ENCODE results near the gene SYT9. TPM values are rescaled to one million over a fixed set of nuclear protein-coding genes. Genes with fewer than 3 reads are reported as not detected.

Gene SYT9
- total RNA-seq, 4 donors from 2014 or later: 0.24 to 2.1 (median 0.52) TPM

DNA sequence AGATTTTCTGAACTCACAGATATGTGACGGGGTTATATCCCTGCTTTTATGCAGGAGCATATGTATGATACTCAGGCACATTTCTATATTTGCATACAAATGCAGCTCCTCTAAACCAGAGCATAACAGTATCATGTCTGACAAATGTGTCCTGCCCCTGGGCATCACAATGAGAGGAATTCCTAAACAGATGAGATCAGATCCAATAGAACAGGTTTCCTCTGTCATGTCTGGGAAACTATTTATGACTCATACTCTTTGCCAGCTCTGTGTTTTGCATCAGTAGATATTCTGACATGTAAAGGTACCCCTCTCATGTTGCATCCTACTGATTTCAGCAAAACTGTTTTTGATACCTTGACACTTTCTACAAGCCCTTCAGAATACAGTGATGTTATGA lies 29.4 kb downstream of the SYT9 start:
- no peak for DNase-seq (ENCODE audit: low spot score in 2 of 2)
- Histone ChIP-seq H3K4me3 (no peak overlapping the region), H3K27ac (no peak overlapping the region), H3K27me3 (no peaks in the 10 kb centered on the region), H3K36me3 (no peaks in the 10 kb centered on the region), H3K9me3 (peaks cover 3% of the 10 kb centered on the region), H3K4me1 (peaks cover 3% of the 10 kb centered on the region)
- TF ChIP-seq, protein P1, sequence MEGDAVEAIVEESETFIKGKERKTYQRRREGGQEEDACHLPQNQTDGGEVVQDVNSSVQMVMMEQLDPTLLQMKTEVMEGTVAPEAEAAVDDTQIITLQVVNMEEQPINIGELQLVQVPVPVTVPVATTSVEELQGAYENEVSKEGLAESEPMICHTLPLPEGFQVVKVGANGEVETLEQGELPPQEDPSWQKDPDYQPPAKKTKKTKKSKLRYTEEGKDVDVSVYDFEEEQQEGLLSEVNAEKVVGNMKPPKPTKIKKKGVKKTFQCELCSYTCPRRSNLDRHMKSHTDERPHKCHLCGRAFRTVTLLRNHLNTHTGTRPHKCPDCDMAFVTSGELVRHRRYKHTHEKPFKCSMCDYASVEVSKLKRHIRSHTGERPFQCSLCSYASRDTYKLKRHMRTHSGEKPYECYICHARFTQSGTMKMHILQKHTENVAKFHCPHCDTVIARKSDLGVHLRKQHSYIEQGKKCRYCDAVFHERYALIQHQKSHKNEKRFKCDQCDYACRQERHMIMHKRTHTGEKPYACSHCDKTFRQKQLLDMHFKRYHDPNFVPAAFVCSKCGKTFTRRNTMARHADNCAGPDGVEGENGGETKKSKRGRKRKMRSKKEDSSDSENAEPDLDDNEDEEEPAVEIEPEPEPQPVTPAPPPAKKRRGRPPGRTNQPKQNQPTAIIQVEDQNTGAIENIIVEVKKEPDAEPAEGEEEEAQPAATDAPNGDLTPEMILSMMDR (IDR thresholded peaks at IDR 0.05): no peak
- TF ChIP-seq POLR2AphosphoS5 (IDR thresholded peaks at IDR 0.05) (no peak), POLR2A (IDR thresholded peaks at IDR 0.05) (no peak), EP300 (IDR thresholded peaks at IDR 0.05) (no peak)
- WGBS: 32% methylated on average over 1 of the region's 1 CpG

DNA sequence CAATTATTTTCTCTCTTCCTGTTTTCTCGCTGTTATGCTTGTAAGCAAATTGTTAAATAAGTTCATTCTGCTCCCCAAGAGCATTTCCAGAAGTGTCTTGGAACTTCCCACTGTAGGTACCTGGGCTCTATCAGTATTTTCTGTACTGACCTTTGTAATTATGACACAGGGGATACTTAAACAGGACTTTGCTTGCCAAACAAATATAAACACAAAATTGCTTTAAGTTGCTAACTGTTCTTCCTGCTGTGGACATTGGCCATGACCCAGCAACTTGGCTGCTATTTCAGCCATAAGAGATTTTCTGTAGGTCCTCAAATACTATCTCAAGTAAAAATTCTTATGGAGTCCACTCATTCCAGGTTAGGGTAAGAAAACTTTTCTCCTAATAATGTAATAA lies 30.1 kb downstream of the SYT9 start:
- Histone ChIP-seq H3K4me1 (peaks cover 3% of the 10 kb centered on the region), H3K27ac (no peak overlapping the region), H3K4me3 (no peak overlapping the region), H3K36me3 (no peaks in the 10 kb centered on the region), H3K9me3 (peaks cover 7% of the 10 kb centered on the region), H3K27me3 (no peaks in the 10 kb centered on the region)
- TF ChIP-seq POLR2AphosphoS5 (IDR thresholded peaks at IDR 0.05) (no peak), EP300 (IDR thresholded peaks at IDR 0.05) (no peak), POLR2A (IDR thresholded peaks at IDR 0.05) (no peak)
- TF ChIP-seq, protein P1 (IDR thresholded peaks at IDR 0.05): no peak
- WGBS: 78% methylated on average over 1 of the region's 1 CpG
- no peak for DNase-seq (ENCODE audit: low spot score in 2 of 2)

DNA sequence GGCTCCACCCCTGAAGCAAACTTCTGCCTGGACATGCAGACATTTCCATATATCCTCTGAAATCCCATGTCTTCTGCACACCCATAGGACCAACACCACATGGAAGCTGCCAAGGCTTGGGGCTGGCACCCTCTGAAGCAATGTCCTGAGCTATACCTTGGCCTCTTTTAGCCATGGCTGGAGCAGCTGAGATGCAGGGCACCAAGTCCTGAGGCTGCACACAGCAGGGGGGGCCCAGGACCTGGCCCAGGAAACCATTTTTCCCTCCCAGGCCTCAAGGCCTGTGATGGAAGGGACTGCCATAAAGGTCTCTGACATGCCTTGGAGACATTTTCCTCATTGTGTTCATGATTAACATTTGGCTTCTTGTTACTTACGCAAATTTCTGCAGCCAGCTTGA lies 34.5 kb downstream of the SYT9 start:
- Histone ChIP-seq H3K27me3 (no peaks in the 10 kb centered on the region), H3K4me3 (no peak overlapping the region), H3K9me3 (peaks cover 7% of the 10 kb centered on the region), H3K4me1 (no peaks in the 10 kb centered on the region), H3K36me3 (no peaks in the 10 kb centered on the region), H3K27ac (no peak overlapping the region)
- WGBS: 94% methylated on average over 1 of the region's 1 CpG
- no peak for DNase-seq (ENCODE audit: low spot score in 2 of 2)
- TF ChIP-seq EP300 (IDR thresholded peaks at IDR 0.05): no peak
- TF ChIP-seq, protein P1 (IDR thresholded peaks at IDR 0.05): no peak
- TF ChIP-seq POLR2AphosphoS5 (IDR thresholded peaks at IDR 0.05): no peak

DNA sequence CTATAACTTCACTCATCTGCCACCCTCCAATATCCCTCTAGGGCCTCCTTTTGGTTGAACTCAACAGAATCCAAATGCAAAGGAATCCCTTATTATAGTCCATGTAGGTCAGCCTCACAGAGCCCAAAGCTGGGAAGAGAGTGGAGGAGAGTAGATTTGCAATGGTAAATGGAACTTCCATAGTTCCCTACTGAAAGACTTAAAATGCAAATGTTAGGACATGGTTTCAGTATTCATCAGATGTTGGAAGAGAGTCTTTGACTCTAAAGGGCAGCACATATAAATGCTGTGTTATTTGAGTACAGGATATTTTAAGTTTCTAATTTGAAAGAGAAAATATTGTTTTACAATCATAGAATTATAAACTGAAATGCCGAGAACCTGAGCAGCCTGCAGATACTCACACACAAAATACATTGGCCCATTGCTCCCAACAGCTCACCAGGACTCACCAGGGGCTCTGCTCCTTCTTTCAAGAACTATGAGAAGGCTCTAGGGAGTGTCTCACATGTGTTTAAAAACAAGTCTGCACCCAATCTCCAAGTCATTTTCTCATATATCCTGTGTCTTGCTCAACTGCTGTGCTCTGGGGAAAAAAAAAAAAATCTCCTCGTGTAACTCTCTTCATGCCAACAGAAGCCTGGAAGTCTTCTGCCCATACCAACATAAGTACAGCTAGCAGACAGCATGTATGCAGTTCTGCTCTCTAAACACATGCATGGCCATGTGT lies 39.6 kb downstream of the SYT9 start:
- Histone ChIP-seq H3K9me3 (peaks cover 2% of the 10 kb centered on the region), H3K4me1 (no peaks in the 10 kb centered on the region), H3K27ac (no peak overlapping the region), H3K27me3 (no peaks in the 10 kb centered on the region), H3K36me3 (no peaks in the 10 kb centered on the region), H3K4me3 (no peak overlapping the region)
- no peak for DNase-seq (ENCODE audit: low spot score in 2 of 2)
- TF ChIP-seq POLR2AphosphoS5 (IDR thresholded peaks at IDR 0.05) (no peak), EP300 (IDR thresholded peaks at IDR 0.05) (no peak), POLR2A (IDR thresholded peaks at IDR 0.05) (no peak)
- TF ChIP-seq, protein P1 (IDR thresholded peaks at IDR 0.05): no peak
- 58% methylated on average over 2 of the region's 2 CpGs for WGBS

DNA sequence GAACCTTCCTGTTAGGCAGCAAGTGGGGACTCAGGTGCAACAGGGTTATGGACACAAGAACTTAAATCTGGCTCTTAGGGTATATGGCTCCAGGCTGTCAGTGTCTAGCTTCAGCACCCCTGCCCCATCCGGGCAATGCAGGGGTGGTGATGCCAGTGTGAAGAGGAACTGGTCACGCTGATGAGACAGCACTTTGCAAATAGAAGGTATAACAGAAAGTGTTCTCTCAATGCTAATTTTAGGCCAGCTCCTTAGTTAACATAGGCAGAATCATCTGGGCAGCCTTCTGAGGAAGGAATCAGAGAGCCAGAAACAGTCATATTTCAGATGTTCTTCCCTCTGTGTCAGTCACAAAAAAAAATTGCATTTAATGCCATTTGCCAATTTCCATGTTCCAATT lies 41.2 kb downstream of the SYT9 start:
- Histone ChIP-seq H3K36me3 (no peaks in the 10 kb centered on the region), H3K4me1 (no peaks in the 10 kb centered on the region), H3K4me3 (no peak overlapping the region), H3K9me3 (no peaks in the 10 kb centered on the region), H3K27me3 (no peaks in the 10 kb centered on the region), H3K27ac (no peak overlapping the region)
- 70% methylated on average over 2 of the region's 2 CpGs for WGBS
- DNase-seq (ENCODE audit: low spot score in 2 of 2): no peak
- TF ChIP-seq EP300 (IDR thresholded peaks at IDR 0.05): no peak
- TF ChIP-seq POLR2AphosphoS5 (IDR thresholded peaks at IDR 0.05): no peak
- TF ChIP-seq POLR2A (IDR thresholded peaks at IDR 0.05): no peak
- TF ChIP-seq, protein P1 (IDR thresholded peaks at IDR 0.05): no peak

Data from suprapubic skin (tissue), 4 donors.